Body of pancreas (tissue), 4 donors: ENCODE measurements around the gene LRRC3C. TPM values are rescaled to one million over a fixed set of nuclear protein-coding genes. Genes with fewer than 3 reads are reported as not detected.
"Not testable (repeated sequence)": the region's sequence is repeated elsewhere in the genome, so short reads cannot be mapped to it uniquely, and the experiment has no call there.

Source experiments
- ATAC-seq: fragments of 150-250 bp; one replicate; pipeline ENCODE4 v1.9.1; 2016
- DNase-seq, 4 donors: peaks; one replicate each; pipeline ENCODE4 v3.0.0-alpha.2; 2019
- H3K27ac ChIP-seq, 4 donors: fragments of 200-600 bp; sonication (generic); 1 replicate in 3 of 4; 2 replicates in 1 of 4; pipeline versions ENCODE4 v1.5.1 to v1.6.1; 2016 to 2019; ENCODE audit warnings: mild to moderate bottlenecking in 1 of 4, mixed read lengths in 1 of 4, moderate library complexity in 1 of 4
- H3K27me3 ChIP-seq, 2 donors: fragments of 200-600 bp; sonication (generic); one replicate each; pipeline ENCODE4 v1.6.0; 2016; ENCODE audit warnings: mild to moderate bottlenecking in 1 of 2
- H3K36me3 ChIP-seq, 2 donors: fragments of 200-600 bp; sonication (generic); replicated peaks in 1 of 2; 2 replicates each; pipeline ENCODE4 v1.5.1; 2016; ENCODE audit warnings: low read depth in 2 of 2; ENCODE audit not compliant: insufficient read depth in 1 of 2
- H3K4me1 ChIP-seq: fragments of 200-600 bp; sonication (generic); one replicate; pipeline ENCODE4 v1.6.0; 2016
- H3K4me3 ChIP-seq, 2 donors: fragments of 200-600 bp; sonication (generic); 1 replicate in 1 of 2; 2 replicates in 1 of 2; pipeline ENCODE4 v1.5.1; 2016 to 2019
- H3K9me3 ChIP-seq, 3 donors: fragments of 200-600 bp; sonication (generic); 1 replicate in 2 of 3; 2 replicates in 1 of 3; pipeline ENCODE4 v1.5.1; 2016
- POLR2A ChIP-seq, 3 donors: fragments of 450-650 bp; IDR thresholded peaks; one replicate each; pipeline ENCODE4 v1.6.1; 2016; ENCODE audit warnings: antibody characterized with exemption in 3 of 3, mild to moderate bottlenecking in 2 of 3
- WGBS, 2 donors: methylation state at CpG; one replicate each; pipeline ENCODE4 v1.1.5; 2017; 5-methylcytosine and 5-hydroxymethylcytosine counted together
- intact Hi-C: fragments of 100-400 bp; cut with DNase I; formaldehyde crosslinking; loops from one replicate; pipeline ENCODE4 v1.15.1; 2023
- total RNA-seq, 2 donors: library from RNA; depleted of rRNA; stranded (reverse); fragments of >200 nt; gene quantifications; one replicate each; pipeline ENCODE4 v1.1.0, GENCODE V29; 2016
- TF ChIP-seq, protein P1 (sequence below), 7 experiments: fragments of 450-650 bp in 4 of 7; fragments of 200-600 bp in 3 of 7; sonication (generic) in 3 of 7; IDR thresholded peaks; one replicate each; pipeline ENCODE4 v1.5.1; 2016 to 2019; ENCODE audit warnings: antibody characterized with exemption in 7 of 7

Gene LRRC3C
- total RNA-seq, 2 donors from 2014 or later, result not detected

DNA sequence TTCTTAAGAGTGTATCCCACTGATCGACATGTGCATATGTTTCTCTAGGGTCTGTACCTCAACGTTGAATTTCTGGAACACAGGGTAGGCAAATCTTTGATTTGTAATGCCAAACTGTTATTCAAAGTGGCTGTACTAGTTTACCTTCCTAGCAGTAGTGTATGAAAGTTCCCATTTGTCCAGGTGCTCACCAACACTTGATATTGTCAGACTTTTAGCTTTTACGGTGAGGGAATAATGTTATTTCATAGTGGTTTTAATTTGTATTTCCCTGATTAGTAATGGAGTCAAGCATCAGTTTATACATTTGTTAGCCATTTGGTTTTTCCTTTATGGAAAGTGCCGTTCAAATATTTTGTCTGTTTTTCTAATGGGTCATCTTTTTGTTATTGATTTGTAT is 29.4 kb upstream of the LRRC3C start:
- ATAC-seq (no peak), DNase-seq (no peak)
- Histone ChIP-seq H3K27me3 (no peaks in the 10 kb centered on the region), H3K4me1 (no peaks in the 10 kb centered on the region), H3K27ac (no peak overlapping the region), H3K36me3 (no peaks in the 10 kb centered on the region), H3K4me3 (no peak overlapping the region), H3K9me3 (no peaks in the 10 kb centered on the region)
- intact Hi-C loops, result no loop called here
- no peak for TF ChIP-seq POLR2A (IDR thresholded peaks at IDR 0.05)
- TF ChIP-seq, protein P1, sequence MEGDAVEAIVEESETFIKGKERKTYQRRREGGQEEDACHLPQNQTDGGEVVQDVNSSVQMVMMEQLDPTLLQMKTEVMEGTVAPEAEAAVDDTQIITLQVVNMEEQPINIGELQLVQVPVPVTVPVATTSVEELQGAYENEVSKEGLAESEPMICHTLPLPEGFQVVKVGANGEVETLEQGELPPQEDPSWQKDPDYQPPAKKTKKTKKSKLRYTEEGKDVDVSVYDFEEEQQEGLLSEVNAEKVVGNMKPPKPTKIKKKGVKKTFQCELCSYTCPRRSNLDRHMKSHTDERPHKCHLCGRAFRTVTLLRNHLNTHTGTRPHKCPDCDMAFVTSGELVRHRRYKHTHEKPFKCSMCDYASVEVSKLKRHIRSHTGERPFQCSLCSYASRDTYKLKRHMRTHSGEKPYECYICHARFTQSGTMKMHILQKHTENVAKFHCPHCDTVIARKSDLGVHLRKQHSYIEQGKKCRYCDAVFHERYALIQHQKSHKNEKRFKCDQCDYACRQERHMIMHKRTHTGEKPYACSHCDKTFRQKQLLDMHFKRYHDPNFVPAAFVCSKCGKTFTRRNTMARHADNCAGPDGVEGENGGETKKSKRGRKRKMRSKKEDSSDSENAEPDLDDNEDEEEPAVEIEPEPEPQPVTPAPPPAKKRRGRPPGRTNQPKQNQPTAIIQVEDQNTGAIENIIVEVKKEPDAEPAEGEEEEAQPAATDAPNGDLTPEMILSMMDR (IDR thresholded peaks at IDR 0.05), result no peak
- 91 to 95% methylated on average over 4 of the region's 4 CpGs for WGBS, 2 donors

DNA sequence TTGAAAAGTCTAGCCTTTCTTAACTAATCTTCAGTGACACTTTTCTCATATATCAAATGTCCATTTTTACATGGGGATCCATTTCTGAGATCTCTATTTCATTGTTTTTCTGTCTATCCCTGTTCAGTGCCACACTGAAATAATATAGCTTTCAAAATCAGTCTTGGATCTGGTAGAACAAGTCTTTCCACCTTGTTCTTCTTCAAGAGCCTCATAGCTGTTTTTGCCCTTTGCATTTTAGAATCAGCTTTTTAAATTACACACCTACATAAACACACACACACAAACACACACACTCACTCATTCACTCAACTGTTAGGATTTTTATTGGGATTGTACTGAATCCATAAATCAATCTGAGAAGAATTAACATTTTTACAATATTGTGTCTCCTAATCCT is 28.3 kb upstream of the LRRC3C start:
- intact Hi-C loops, result no loop called here
- H3K4me3 ChIP-seq, result no peak overlapping the region
- H3K36me3 ChIP-seq, result no peaks in the 10 kb centered on the region
- no peaks in the 10 kb centered on the region for H3K27me3 ChIP-seq
- no peaks in the 10 kb centered on the region for H3K4me1 ChIP-seq
- no peak overlapping the region for H3K27ac ChIP-seq
- TF ChIP-seq, protein P1 (IDR thresholded peaks at IDR 0.05), result no peak
- TF ChIP-seq POLR2A (IDR thresholded peaks at IDR 0.05), result no peak
- no peaks in the 10 kb centered on the region for H3K9me3 ChIP-seq
- ATAC-seq, result no peak
- DNase-seq, result no peak

DNA sequence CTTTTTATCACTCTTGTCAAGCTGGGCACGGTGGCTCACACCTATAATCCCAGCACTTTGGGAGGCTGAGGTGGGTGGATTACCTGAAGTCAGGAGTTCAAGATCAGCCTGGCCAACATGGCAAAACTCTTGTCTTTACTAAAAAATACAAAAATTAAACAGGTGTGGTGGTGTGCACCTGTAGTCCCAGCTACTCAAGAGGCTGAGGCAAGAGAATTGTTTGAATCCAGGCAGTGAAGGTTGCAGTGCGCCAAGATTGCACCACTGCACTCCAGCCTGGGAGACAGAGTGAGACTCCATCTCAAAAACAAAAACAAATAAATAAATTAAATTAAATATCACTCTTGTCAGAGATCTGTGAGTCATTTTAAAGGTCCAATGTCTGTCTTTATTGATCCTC is 25.5 kb upstream of the LRRC3C start:
- DNase-seq, H3K9me3 ChIP-seq, H3K36me3 ChIP-seq, H3K27me3 ChIP-seq, H3K4me3 ChIP-seq, ATAC-seq, H3K27ac ChIP-seq, H3K4me1 ChIP-seq, intact Hi-C loops: not testable (repeated sequence)
- 75 to 97% methylated on average over 2 of the region's 2 CpGs for WGBS, 2 donors

DNA sequence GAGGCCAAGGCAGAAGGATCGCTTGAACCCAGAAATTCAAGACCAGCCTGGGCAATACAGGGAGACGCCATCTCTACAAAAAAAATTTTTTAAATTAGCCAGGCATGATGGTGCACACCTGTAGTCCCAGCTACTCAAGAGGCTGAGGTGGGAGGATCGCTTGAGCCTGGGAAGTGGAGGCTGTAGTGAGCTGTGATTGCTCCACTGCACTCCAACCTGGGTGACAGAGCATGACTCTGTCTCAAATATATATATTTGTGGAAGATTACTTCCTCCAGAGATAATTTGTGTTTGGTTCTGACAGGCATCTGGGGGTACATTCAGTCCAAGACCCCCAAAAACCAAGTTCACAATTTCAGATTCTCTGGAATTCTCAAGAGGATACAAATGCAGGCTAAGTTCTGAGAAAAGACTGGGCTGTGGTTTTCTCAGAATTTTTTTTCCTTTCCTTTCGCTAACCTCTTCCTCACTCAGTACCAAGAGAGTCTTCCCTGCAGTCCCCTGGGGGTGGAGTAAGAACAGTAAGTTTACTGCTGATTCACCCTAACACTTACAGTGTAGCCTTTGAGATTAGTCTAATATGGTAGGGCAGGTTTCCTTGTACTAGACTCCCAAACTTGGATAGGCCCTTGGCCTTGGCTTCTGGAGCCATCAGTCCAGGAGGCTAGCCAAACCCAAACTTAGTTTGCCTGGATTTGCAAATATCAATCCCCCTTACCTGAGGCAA is 24.2 kb upstream of the LRRC3C start:
- Histone ChIP-seq H3K36me3 (no peaks in the 10 kb centered on the region), H3K27ac (no peak overlapping the region), H3K9me3 (no peaks in the 10 kb centered on the region), H3K27me3 (no peaks in the 10 kb centered on the region), H3K4me1 (no peaks in the 10 kb centered on the region), H3K4me3 (no peak overlapping the region)
- WGBS, 2 donors, result 86 to 87% methylated on average over 2 to 4 of the region's 4 CpGs
- ATAC-seq, result no peak
- no peak for DNase-seq
- intact Hi-C loops, result no loop called here
- TF ChIP-seq POLR2A (IDR thresholded peaks at IDR 0.05), result no peak
- TF ChIP-seq, protein P1 (IDR thresholded peaks at IDR 0.05), result no peak

DNA sequence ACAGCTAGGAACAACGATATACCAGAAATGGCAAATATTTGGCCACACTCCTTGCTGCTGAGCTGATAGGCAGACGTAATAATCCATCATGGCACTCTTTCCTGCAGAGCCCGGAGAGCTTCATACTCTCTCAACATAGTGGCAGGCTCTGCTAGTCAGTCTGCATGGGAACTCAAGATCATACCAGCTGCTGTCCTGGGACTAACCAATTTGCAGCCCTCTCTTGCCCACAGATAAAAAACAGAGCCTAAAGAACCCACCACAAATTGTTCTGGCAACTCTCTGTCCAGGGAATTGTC is 22.6 kb upstream of the LRRC3C start:
- H3K4me3 ChIP-seq, result no peak overlapping the region
- no peaks in the 10 kb centered on the region for H3K27me3 ChIP-seq
- ATAC-seq (no peak), DNase-seq (no peak)
- no peak for TF ChIP-seq POLR2A (IDR thresholded peaks at IDR 0.05)
- TF ChIP-seq, protein P1 (IDR thresholded peaks at IDR 0.05), result no peak
- no peaks in the 10 kb centered on the region for H3K9me3 ChIP-seq
- H3K27ac ChIP-seq, result no peak overlapping the region
- H3K4me1 ChIP-seq, result no peaks in the 10 kb centered on the region
- H3K36me3 ChIP-seq, result no peaks in the 10 kb centered on the region
- intact Hi-C loops, result no loop called here
- WGBS, 2 donors, result 60 to 90% methylated on average over 3 of the region's 3 CpGs
